H1 (cell line): ENCODE results near the gene CACNA1C.

Experiments
- CTCF ChIP-seq, 3 experiments: IDR thresholded peaks; 1 replicate in 2 of 3; 2 replicates in 1 of 3; pipeline versions ENCODE4 v1.5.1 to v1.6.1; 2011; ENCODE audit warnings: low read length in 3 of 3, mild to moderate bottlenecking in 3 of 3, inconsistent platforms in 2 of 3, low read depth in 1 of 3, moderate library complexity in 1 of 3; ENCODE audit not compliant: insufficient read depth in 1 of 3; ENCODE audit errors: control extremely low read depth in 1 of 3
- EZH2 ChIP-seq: fragments of 200-600 bp; sonication (generic); IDR thresholded peaks from 2 replicates; pipeline ENCODE4 v1.7.1; 2012; ENCODE audit warnings: low read depth, mild to moderate bottlenecking, moderate library complexity, low read length, inconsistent platforms; ENCODE audit not compliant: severe bottlenecking
- HDAC2 ChIP-seq, 2 experiments: fragments of 300-600 bp in 1 of 2; sonication (generic) in 1 of 2; IDR thresholded peaks; 2 replicates each; pipeline ENCODE4 v1.6.1; 2011 to 2012; ENCODE audit warnings: low read depth in 2 of 2, low read length in 2 of 2, mild to moderate bottlenecking in 2 of 2, moderate library complexity in 2 of 2, borderline replicate concordance in 1 of 2, inconsistent platforms in 1 of 2
- POLR2A ChIP-seq, 2 experiments: IDR thresholded peaks; 1 replicate in 1 of 2; 2 replicates in 1 of 2; pipeline ENCODE4 v1.6.1; 2011; ENCODE audit warnings: low read depth in 2 of 2, low read length in 2 of 2, mild to moderate bottlenecking in 2 of 2; ENCODE audit errors: control extremely low read depth in 1 of 2
- POLR2AphosphoS5 ChIP-seq: IDR thresholded peaks from 2 replicates; pipeline ENCODE4 v1.6.1; 2011; ENCODE audit warnings: low read depth, low read length
- RAD21 ChIP-seq, 2 experiments: IDR thresholded peaks in 1 of 2; conservative IDR thresholded peaks in 1 of 2; 2 replicates each; pipeline ENCODE4 v1.6.1; 2011; ENCODE audit warnings: low read depth in 2 of 2, low read length in 2 of 2, improper control_type of control experiment in 1 of 2, inconsistent platforms in 1 of 2, mild to moderate bottlenecking in 1 of 2, moderate library complexity in 1 of 2
- SP1 ChIP-seq: IDR thresholded peaks from 2 replicates; pipeline ENCODE4 v1.6.1; 2011; ENCODE audit warnings: low read depth, low read length
- TAF7 ChIP-seq: optimal IDR thresholded peaks from 2 replicates; pipeline ENCODE3; 2011; ENCODE audit warnings: low read depth, mild to moderate bottlenecking, inconsistent platforms, low read length, moderate library complexity, borderline replicate concordance
- TF ChIP-seq, protein P1 (sequence below): IDR thresholded peaks from 2 replicates; pipeline ENCODE4 v1.6.1; 2012; ENCODE audit warnings: inconsistent platforms

- TF ChIP-seq CTCF (IDR thresholded peaks at IDR 0.05; ENCODE audit: control extremely low read depth in 1 of 3, insufficient read depth in 1 of 3, low read depth in 1 of 3, low read length in 3 of 3): no peak
- no peak for TF ChIP-seq SP1
- TF ChIP-seq POLR2A (IDR thresholded peaks at IDR 0.05; ENCODE audit: control extremely low read depth in 1 of 2, low read depth in 2 of 2, low read length in 2 of 2): no peak
- no peak for TF ChIP-seq RAD21 (IDR thresholded peaks at IDR 0.05 in 1 of 2, conservative IDR thresholded peaks at IDR 0.05 in 1 of 2; ENCODE audit: low read depth in 2 of 2, low read length in 2 of 2)
- no peak for TF ChIP-seq HDAC2 (IDR thresholded peaks at IDR 0.05; ENCODE audit: borderline replicate concordance in 1 of 2, low read depth in 2 of 2, low read length in 2 of 2)
- TF ChIP-seq TAF7: no peak
- TF ChIP-seq EZH2: no peak
- TF ChIP-seq, protein P1, sequence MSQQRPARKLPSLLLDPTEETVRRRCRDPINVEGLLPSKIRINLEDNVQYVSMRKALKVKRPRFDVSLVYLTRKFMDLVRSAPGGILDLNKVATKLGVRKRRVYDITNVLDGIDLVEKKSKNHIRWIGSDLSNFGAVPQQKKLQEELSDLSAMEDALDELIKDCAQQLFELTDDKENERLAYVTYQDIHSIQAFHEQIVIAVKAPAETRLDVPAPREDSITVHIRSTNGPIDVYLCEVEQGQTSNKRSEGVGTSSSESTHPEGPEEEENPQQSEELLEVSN: no peak
- no peak for TF ChIP-seq POLR2AphosphoS5
Measured at GRCh38 chr12:2092890-2093289, 40.1 kb downstream of the CACNA1C start.
